ENCODE measurements around the gene NYNRIN.
"Not testable (repeated sequence)": the region's sequence is repeated elsewhere in the genome, so short reads cannot be mapped to it uniquely, and the experiment has no call there.

NYNRIN gene

GRCh38 chr14:24369907-24370687 is 28.7 kb upstream of the NYNRIN start:
- in situ Hi-C loops (cut with MboI; ENCODE audit: low sequenced_read_pairs, unreplicated experiment) = loop anchor here (10.0 kb wide), 1 partner anchor 65 kb away; no protein-coding TSS in a partner anchor
- no peak for DNase-seq (ENCODE audit: low spot score)
- no peak for TF ChIP-seq CTCF (IDR thresholded peaks at IDR 0.05; ENCODE audit: borderline replicate concordance, control extremely low read depth, extremely low read depth, insufficient read depth, missing control alignments)

- no peak for TF ChIP-seq CTCF (IDR thresholded peaks at IDR 0.05; ENCODE audit: borderline replicate concordance, control extremely low read depth, extremely low read depth, insufficient read depth, missing control alignments)
- in situ Hi-C loops (cut with MboI; ENCODE audit: low sequenced_read_pairs, unreplicated experiment) = no loop called here
These were observed 28.1 kb upstream of the NYNRIN start for GRCh38 chr14:24370748-24371147.

GRCh38 chr14:24371605-24372004 is 27.2 kb upstream of the NYNRIN start:
- in situ Hi-C loops (cut with MboI; ENCODE audit: low sequenced_read_pairs, unreplicated experiment) = not testable (repeated sequence)

More at GRCh38 chr14:24370748-24371147, 28.1 kb upstream of the NYNRIN start:
- no peak for DNase-seq (ENCODE audit: low spot score)

GRCh38 chr14:24372701-24373416 is 25.9 kb upstream of the NYNRIN start:
- DNase-seq (ENCODE audit: low spot score) = no peak
- TF ChIP-seq CTCF (IDR thresholded peaks at IDR 0.05; ENCODE audit: borderline replicate concordance, control extremely low read depth, extremely low read depth, insufficient read depth, missing control alignments) = no peak
- in situ Hi-C loops (cut with MboI; ENCODE audit: low sequenced_read_pairs, unreplicated experiment) = no loop called here

More at GRCh38 chr14:24371605-24372004, 27.2 kb upstream of the NYNRIN start:
- not testable (repeated sequence) for DNase-seq (ENCODE audit: low spot score)

GRCh38 chr14:24376448-24377070 is 22.2 kb upstream of the NYNRIN start:
- no peak for DNase-seq (ENCODE audit: low spot score)
- in situ Hi-C loops (cut with MboI; ENCODE audit: low sequenced_read_pairs, unreplicated experiment) = no loop called here
- no peak for TF ChIP-seq CTCF (IDR thresholded peaks at IDR 0.05; ENCODE audit: borderline replicate concordance, control extremely low read depth, extremely low read depth, insufficient read depth, missing control alignments)

GRCh38 chr14:24377126-24377525 is 21.7 kb upstream of the NYNRIN start:
- no peak for TF ChIP-seq CTCF (IDR thresholded peaks at IDR 0.05; ENCODE audit: borderline replicate concordance, control extremely low read depth, extremely low read depth, insufficient read depth, missing control alignments)
- no peak for DNase-seq (ENCODE audit: low spot score)
- in situ Hi-C loops (cut with MboI; ENCODE audit: low sequenced_read_pairs, unreplicated experiment) = no loop called here
